A673 (cell line): Measurements from ENCODE around the gene NLRP3. TPM values are rescaled to one million over a fixed set of nuclear protein-coding genes. Genes with fewer than 3 reads are reported as not detected.
"Not testable (repeated sequence)": the region's sequence is repeated elsewhere in the genome, so short reads cannot be mapped to it uniquely, and the experiment has no call there.

ENCODE experiments used
- BruUV-seq: library from RNA; stranded (reverse); fragments of 400-500 nt; replicated peaks from 2 replicates; lab custom pipeline; 2021; lab: Mats Ljungman, UMichigan
- CTCF ChIA-PET: fragments of 300-600 bp; sonication (Branson Sonifier 250); formaldehyde crosslinking; loops from one replicate; lab custom pipeline; 2022; ENCODE audit warnings: antibody characterized with exemption; lab: Charles Lee
- POLR2A ChIA-PET: fragments of 300-600 bp; sonication (Branson Sonifier 250); formaldehyde crosslinking; loops from one replicate; lab custom pipeline; 2022; ENCODE audit warnings: antibody characterized with exemption; ENCODE audit not compliant: low non-redundant PET; lab: Charles Lee
- DNase-seq: peaks from one replicate; pipeline ENCODE4 v3.0.0-alpha.2; 2015; ENCODE audit warnings: low spot score
- H3K27ac ChIP-seq: fragments of 200-600 bp; sonication (generic); 2 replicates; pipeline ENCODE4 v1.5.1; 2016; ENCODE audit warnings: mixed run types, low read depth, mild to moderate bottlenecking, mixed read lengths, antibody characterized with exemption, low read length; ENCODE audit not compliant: poor library complexity, severe bottlenecking
- H3K27me3 ChIP-seq: fragments of 200-600 bp; sonication (generic); replicated peaks from 2 replicates; pipeline ENCODE4 v1.6.1; 2017; ENCODE audit warnings: mixed run types, low read depth, mild to moderate bottlenecking, mixed read lengths, antibody characterized with exemption, low read length; ENCODE audit not compliant: insufficient read depth, poor library complexity
- H3K36me3 ChIP-seq: fragments of 200-600 bp; sonication (generic); 2 replicates; pipeline ENCODE4 v1.6.1; 2016; ENCODE audit warnings: mixed run types, mild to moderate bottlenecking, mixed read lengths, antibody characterized with exemption, low read length; ENCODE audit not compliant: insufficient read depth, poor library complexity, severe bottlenecking
- H3K4me1 ChIP-seq: fragments of 200-600 bp; sonication (generic); 2 replicates; pipeline ENCODE4 v1.6.1; 2017; ENCODE audit warnings: mixed run types, mild to moderate bottlenecking, mixed read lengths, antibody characterized with exemption, low read length; ENCODE audit not compliant: insufficient read depth, poor library complexity, severe bottlenecking
- H3K4me3 ChIP-seq: fragments of 200-600 bp; sonication (generic); 2 replicates; pipeline ENCODE4 v1.5.1; 2016; ENCODE audit warnings: low read depth, mixed run types, mild to moderate bottlenecking, mixed read lengths, low read length; ENCODE audit not compliant: poor library complexity, severe bottlenecking
- H3K9me3 ChIP-seq: fragments of 200-600 bp; sonication (generic); 2 replicates; pipeline ENCODE4 v1.6.1; 2016; ENCODE audit warnings: mixed run types, low read depth, mild to moderate bottlenecking, mixed read lengths, antibody characterized with exemption, low read length; ENCODE audit not compliant: poor library complexity, severe bottlenecking
- EZH2 ChIP-seq: fragments of 200-600 bp; sonication (generic); IDR thresholded peaks from 2 replicates; pipeline ENCODE4 v1.6.1; 2017; ENCODE audit warnings: borderline replicate concordance, low read depth, mild to moderate bottlenecking, mixed read lengths, antibody characterized with exemption, low read length; ENCODE audit not compliant: poor library complexity, severe bottlenecking
- intact Hi-C: fragments of 100-400 bp; cut with micrococcal nuclease; formaldehyde crosslinking; loops from one replicate; pipeline ENCODE4 v1.10.0; 2022; ENCODE audit not compliant: unreplicated experiment
- total RNA-seq: library from RNA; stranded (reverse); gene quantifications from 2 replicates; pipeline ENCODE4 v1.2.3, GENCODE V29; 2021
- TF ChIP-seq, protein P1 (sequence below): fragments of 300-800, 200-600 bp; sonication (generic); conservative IDR thresholded peaks from 2 replicates; pipeline ENCODE4 v1.5.1; 2017; ENCODE audit warnings: low read depth, mild to moderate bottlenecking, antibody characterized with exemption, low read length, moderate library complexity, mixed read lengths

NLRP3 gene
- total RNA-seq, 1 experiment from 2014 or later, result not detected

- no peak overlapping the region for H3K4me3 ChIP-seq
- no peak for DNase-seq
- H3K4me1 ChIP-seq, result no peaks in the 10 kb centered on the region
- H3K9me3 ChIP-seq, result no peaks in the 10 kb centered on the region
- CTCF ChIA-PET, result interaction anchor here (0.5 to 1.0 kb wide), 4 partner anchors 18 to 522 kb away, joined by 3 to 4 read pairs (median 3); no protein-coding TSS in a partner anchor
- intact Hi-C loops, result loop anchor here (2.0 kb wide), 2 partner anchors 96 to 186 kb away; no protein-coding TSS in a partner anchor
- H3K36me3 ChIP-seq, result no peaks in the 10 kb centered on the region
- no peak overlapping the region for H3K27ac ChIP-seq
- TF ChIP-seq, protein P1, sequence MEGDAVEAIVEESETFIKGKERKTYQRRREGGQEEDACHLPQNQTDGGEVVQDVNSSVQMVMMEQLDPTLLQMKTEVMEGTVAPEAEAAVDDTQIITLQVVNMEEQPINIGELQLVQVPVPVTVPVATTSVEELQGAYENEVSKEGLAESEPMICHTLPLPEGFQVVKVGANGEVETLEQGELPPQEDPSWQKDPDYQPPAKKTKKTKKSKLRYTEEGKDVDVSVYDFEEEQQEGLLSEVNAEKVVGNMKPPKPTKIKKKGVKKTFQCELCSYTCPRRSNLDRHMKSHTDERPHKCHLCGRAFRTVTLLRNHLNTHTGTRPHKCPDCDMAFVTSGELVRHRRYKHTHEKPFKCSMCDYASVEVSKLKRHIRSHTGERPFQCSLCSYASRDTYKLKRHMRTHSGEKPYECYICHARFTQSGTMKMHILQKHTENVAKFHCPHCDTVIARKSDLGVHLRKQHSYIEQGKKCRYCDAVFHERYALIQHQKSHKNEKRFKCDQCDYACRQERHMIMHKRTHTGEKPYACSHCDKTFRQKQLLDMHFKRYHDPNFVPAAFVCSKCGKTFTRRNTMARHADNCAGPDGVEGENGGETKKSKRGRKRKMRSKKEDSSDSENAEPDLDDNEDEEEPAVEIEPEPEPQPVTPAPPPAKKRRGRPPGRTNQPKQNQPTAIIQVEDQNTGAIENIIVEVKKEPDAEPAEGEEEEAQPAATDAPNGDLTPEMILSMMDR, result no peak
- TF ChIP-seq EZH2, result no peak
- no peaks in the 10 kb centered on the region for H3K27me3 ChIP-seq
- no TSS peak for BruUV-seq
- POLR2A ChIA-PET, result no interaction called here
Measured at GRCh38 chr1:247390996-247391395, 25.0 kb upstream of the NLRP3 start.

GRCh38 chr1:247392088-247392487, 23.9 kb upstream of the NLRP3 start:
- Histone ChIP-seq H3K27me3 (no peaks in the 10 kb centered on the region), H3K4me1 (no peaks in the 10 kb centered on the region), H3K27ac (no peak overlapping the region), H3K36me3 (no peaks in the 10 kb centered on the region), H3K9me3 (no peaks in the 10 kb centered on the region), H3K4me3 (no peak overlapping the region)
- intact Hi-C loops, result no loop called here
- CTCF ChIA-PET, result no interaction called here
- DNase-seq, result no peak
- no TSS peak for BruUV-seq
- POLR2A ChIA-PET, result no interaction called here
- TF ChIP-seq, protein P1, result no peak
- no peak for TF ChIP-seq EZH2

DNA sequence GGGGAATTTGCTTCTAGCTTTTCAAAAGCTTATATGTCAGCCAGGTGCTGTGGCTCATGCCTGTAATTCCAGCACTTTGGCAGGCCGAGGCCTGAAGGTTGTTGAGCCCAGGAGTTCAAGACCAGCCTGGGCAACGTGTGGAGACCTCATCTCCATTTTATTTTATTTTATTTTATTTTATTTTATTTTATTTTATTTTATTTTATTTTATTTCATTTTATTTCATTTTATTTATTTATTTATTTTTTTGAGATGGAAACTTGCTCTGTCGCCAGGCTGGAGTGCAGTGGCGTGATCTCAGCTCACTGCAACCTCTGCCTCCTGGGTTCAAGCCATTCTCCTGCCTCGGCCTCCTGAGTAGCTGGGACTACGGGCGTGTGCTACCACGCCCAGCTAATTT, 20.9 kb upstream of the NLRP3 start:
- H3K27ac ChIP-seq, CTCF ChIA-PET, H3K36me3 ChIP-seq, H3K27me3 ChIP-seq, POLR2A ChIA-PET, BruUV-seq, H3K9me3 ChIP-seq, DNase-seq, H3K4me1 ChIP-seq, intact Hi-C loops, H3K4me3 ChIP-seq: not testable (repeated sequence)

GRCh38 chr1:247400685-247401084, 15.3 kb upstream of the NLRP3 start:
- intact Hi-C loops, result no loop called here
- peaks cover 7% of the 10 kb centered on the region for H3K4me1 ChIP-seq
- no peak for DNase-seq
- ChIA-PET CTCF (interaction anchor here (0.6 kb wide), 1 partner anchor 1506 kb away, joined by 3 read pairs; no protein-coding TSS in a partner anchor), POLR2A (no interaction called here)
- H3K4me3 ChIP-seq, result no peak overlapping the region
- H3K27me3 ChIP-seq, result no peaks in the 10 kb centered on the region
- TF ChIP-seq, protein P1, result peak; percentile 41; the same call in 1 of the 2 replicates
- no peak for TF ChIP-seq EZH2
- no peaks in the 10 kb centered on the region for H3K36me3 ChIP-seq
- H3K27ac ChIP-seq, result no peak overlapping the region
- no peaks in the 10 kb centered on the region for H3K9me3 ChIP-seq
- no TSS peak for BruUV-seq
